Activated CD4-positive, alpha-beta T cell treated with anti-CD3 and anti-CD28 coated beads, Interleukin-2, amount 10 ng/mL, durations not matched to agents 7 days and 5 days (primary cell): ENCODE measurements around the gene SFTA2. TPM values are rescaled to one million over a fixed set of nuclear protein-coding genes. Genes with fewer than 3 reads are reported as not detected.
A peak's percentile ranks its signal among the peaks of the same experiment; 100 is the strongest.
"Not testable (repeated sequence)": the region's sequence is repeated elsewhere in the genome, so short reads cannot be mapped to it uniquely, and the experiment has no call there.

Experiments used
- CTCF ChIA-PET: fragments of 350-600 bp; sonication (Branson Sonifier 250); formaldehyde crosslinking; loops from one replicate; lab custom pipeline; 2021; ENCODE audit warnings: antibody characterized with exemption; lab: Charles Lee
- POLR2A ChIA-PET: fragments of 350-600 bp; sonication (Branson Sonifier 250); formaldehyde crosslinking; loops from one replicate; lab custom pipeline; 2021; ENCODE audit warnings: antibody characterized with exemption; lab: Charles Lee
- DNase-seq: peaks from one replicate; pipeline ENCODE4 v3.0.0-alpha.2; 2020
- H3K27ac Mint-ChIP-seq: one replicate; pipeline ENCODE4 v1.8.0; 2021; ENCODE audit warnings: mild to moderate bottlenecking, moderate library complexity, mixed read lengths
- H3K27me3 Mint-ChIP-seq: one replicate; pipeline ENCODE4 v1.8.0; 2021; ENCODE audit warnings: mixed read lengths
- H3K36me3 Mint-ChIP-seq: one replicate; pipeline ENCODE4 v1.8.0; 2021; ENCODE audit warnings: low read depth, mixed read lengths
- H3K4me1 Mint-ChIP-seq: one replicate; pipeline ENCODE4 v1.8.0; 2021; ENCODE audit warnings: mixed read lengths
- H3K4me3 Mint-ChIP-seq: one replicate; pipeline ENCODE4 v1.8.0; 2021; ENCODE audit warnings: mild to moderate bottlenecking, moderate library complexity, mixed read lengths
- H3K9me3 Mint-ChIP-seq: one replicate; pipeline ENCODE4 v1.8.0; 2021; ENCODE audit warnings: mixed read lengths
- total RNA-seq, 2 experiments: library from RNA; stranded (reverse); gene quantifications; one replicate each; pipeline ENCODE4 v1.2.3, GENCODE V29; 2021

The SFTA2 gene
- total RNA-seq, 2 experiments from 2014 or later, result not detected

GRCh38 chr6:30903236-30903635 lies 28.7 kb downstream of the SFTA2 start:
- Mint-ChIP-seq H3K27ac (no peak overlapping the region), H3K9me3 (no peaks in the 10 kb centered on the region), H3K27me3 (no peaks in the 10 kb centered on the region), H3K36me3 (no peaks in the 10 kb centered on the region), H3K4me1 (peaks cover 19% of the 10 kb centered on the region), H3K4me3 (no peak overlapping the region)
- ChIA-PET POLR2A (no interaction called here), CTCF (interaction anchor here (1.0 to 2.8 kb wide), 3 partner anchors 11 to 177 kb away, joined by 3 to 14 read pairs (median 3); partner anchors contain the start of gene VARS2)
- DNase-seq, result no peak

DNA sequence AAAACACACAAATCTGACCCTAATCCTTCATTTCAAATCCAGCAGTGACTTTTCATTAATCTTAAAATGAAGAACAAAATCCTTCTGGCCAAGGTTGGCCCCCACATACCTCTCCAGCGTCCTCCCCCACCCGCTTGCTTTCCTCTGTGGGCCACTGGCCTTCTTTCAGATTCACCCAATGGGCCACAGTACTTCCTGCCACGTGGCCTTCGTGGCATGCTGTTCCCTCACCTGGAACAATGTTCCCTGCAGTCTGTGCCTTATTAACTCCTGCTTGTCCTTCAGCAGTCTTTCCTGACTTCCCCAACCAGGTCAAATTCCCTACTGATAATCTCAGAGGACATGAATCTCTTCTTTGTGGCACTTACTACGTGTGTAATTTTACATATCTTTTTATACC lies 29.3 kb downstream of the SFTA2 start:
- no peak for DNase-seq
- Mint-ChIP-seq H3K36me3 (no peaks in the 10 kb centered on the region), H3K4me3 (no peak overlapping the region), H3K4me1 (peaks cover 14% of the 10 kb centered on the region), H3K27me3 (no peaks in the 10 kb centered on the region), H3K9me3 (no peaks in the 10 kb centered on the region), H3K27ac (no peak overlapping the region)
- ChIA-PET POLR2A (no interaction called here), CTCF (no interaction called here)

GRCh38 chr6:30902196-30902595 lies 29.8 kb downstream of the SFTA2 start:
- H3K36me3 Mint-ChIP-seq, H3K27me3 Mint-ChIP-seq, CTCF ChIA-PET, POLR2A ChIA-PET, H3K4me3 Mint-ChIP-seq, DNase-seq, H3K27ac Mint-ChIP-seq, H3K9me3 Mint-ChIP-seq: not testable (repeated sequence)
- peaks cover 12% of the 10 kb centered on the region for H3K4me1 Mint-ChIP-seq

- Mint-ChIP-seq H3K27me3 (no peaks in the 10 kb centered on the region), H3K36me3 (no peaks in the 10 kb centered on the region), H3K9me3 (no peaks in the 10 kb centered on the region), H3K4me1 (peaks cover 9% of the 10 kb centered on the region), H3K4me3 (no peak overlapping the region), H3K27ac (no peak overlapping the region)
- DNase-seq, result no peak
- ChIA-PET POLR2A (no interaction called here), CTCF (interaction anchor here (0.6 to 0.8 kb wide), 2 partner anchors 186 to 304 kb away, joined by 3 read pairs; no protein-coding TSS in a partner anchor)
These were observed 30.5 kb downstream of the SFTA2 start for GRCh38 chr6:30901436-30901835.

DNA sequence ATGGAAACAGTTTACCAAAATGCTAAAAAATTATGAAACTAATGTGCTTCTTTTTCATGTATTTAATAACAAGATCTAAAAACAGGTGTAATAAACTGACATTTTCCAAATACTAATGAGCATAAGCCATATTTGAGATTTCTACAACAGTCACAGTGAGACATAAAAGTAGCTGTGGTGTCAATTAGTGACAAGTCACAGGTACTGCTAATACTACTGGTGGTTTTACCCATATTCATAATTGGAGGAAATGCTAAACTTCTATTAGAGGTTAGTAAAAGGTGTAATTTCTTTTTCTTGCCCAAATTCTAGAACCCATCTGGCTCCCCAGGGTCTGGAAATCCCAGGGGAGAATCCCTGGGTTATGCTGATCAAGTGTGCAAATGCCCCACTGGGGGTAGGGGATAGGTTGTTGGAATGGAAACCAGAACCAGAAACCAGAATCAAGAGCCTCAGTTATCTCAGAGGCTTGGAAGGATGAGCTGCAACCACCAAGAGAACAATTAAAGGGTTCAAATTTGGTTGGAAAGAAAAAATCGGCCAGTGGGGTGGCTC lies 31.0 kb downstream of the SFTA2 start:
- ChIA-PET POLR2A (no interaction called here), CTCF (interaction anchor here (0.8 kb wide), 1 partner anchor 186 kb away, joined by 3 read pairs; no protein-coding TSS in a partner anchor)
- H3K4me1 Mint-ChIP-seq, result peaks cover 9% of the 10 kb centered on the region
- H3K27ac Mint-ChIP-seq, result peak overlapping the region; percentile 25
- H3K9me3 Mint-ChIP-seq, result no peaks in the 10 kb centered on the region
- DNase-seq, result no peak
- H3K4me3 Mint-ChIP-seq, result no peak overlapping the region
- H3K27me3 Mint-ChIP-seq, result no peaks in the 10 kb centered on the region
- no peaks in the 10 kb centered on the region for H3K36me3 Mint-ChIP-seq

- H3K27ac Mint-ChIP-seq, result no peak overlapping the region
- no peak overlapping the region for H3K4me3 Mint-ChIP-seq
- POLR2A ChIA-PET, result no interaction called here
- CTCF ChIA-PET, result interaction anchor here (2.0 kb wide), 1 partner anchor 9 kb away, joined by 5 read pairs; no protein-coding TSS in a partner anchor
- no peak for DNase-seq
- H3K27me3 Mint-ChIP-seq, result no peaks in the 10 kb centered on the region
- H3K36me3 Mint-ChIP-seq, result no peaks in the 10 kb centered on the region
- H3K9me3 Mint-ChIP-seq, result no peaks in the 10 kb centered on the region
- H3K4me1 Mint-ChIP-seq, result peaks cover 9% of the 10 kb centered on the region
These were observed 33.1 kb downstream of the SFTA2 start for GRCh38 chr6:30898750-30899360.

DNA sequence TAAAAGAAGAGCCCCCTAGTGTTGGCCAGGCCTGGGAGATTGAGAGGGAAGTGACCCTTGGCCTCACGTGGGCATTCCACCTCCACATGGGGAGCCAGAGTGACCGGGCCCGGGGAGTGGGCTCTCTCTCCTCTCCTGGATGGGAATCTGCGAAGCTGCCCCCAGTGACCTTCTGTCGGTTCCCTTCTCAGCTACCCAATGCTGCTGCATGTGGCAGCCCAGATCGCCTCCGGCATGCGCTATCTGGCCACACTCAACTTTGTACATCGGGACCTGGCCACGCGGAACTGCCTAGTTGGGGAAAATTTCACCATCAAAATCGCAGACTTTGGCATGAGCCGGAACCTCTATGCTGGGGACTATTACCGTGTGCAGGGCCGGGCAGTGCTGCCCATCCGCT lies 34.1 kb downstream of the SFTA2 start:
- no peaks in the 10 kb centered on the region for H3K9me3 Mint-ChIP-seq
- H3K27ac Mint-ChIP-seq, result no peak overlapping the region
- H3K4me3 Mint-ChIP-seq, result no peak overlapping the region
- ChIA-PET POLR2A (no interaction called here), CTCF (no interaction called here)
- H3K4me1 Mint-ChIP-seq, result peaks cover 7% of the 10 kb centered on the region
- H3K27me3 Mint-ChIP-seq, result no peaks in the 10 kb centered on the region
- no peak for DNase-seq
- H3K36me3 Mint-ChIP-seq, result no peaks in the 10 kb centered on the region

DNA sequence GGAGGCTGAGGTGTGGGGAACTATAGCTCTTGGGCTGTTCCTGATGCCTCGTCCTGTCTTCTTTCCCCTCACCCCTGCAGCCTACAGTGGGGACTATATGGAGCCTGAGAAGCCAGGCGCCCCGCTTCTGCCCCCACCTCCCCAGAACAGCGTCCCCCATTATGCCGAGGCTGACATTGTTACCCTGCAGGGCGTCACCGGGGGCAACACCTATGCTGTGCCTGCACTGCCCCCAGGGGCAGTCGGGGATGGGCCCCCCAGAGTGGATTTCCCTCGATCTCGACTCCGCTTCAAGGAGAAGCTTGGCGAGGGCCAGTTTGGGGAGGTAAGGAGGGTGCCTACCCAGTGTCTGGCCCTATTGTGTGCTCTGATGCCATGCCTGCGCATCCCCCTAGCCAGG lies 35.4 kb downstream of the SFTA2 start:
- DNase-seq, result no peak
- H3K36me3 Mint-ChIP-seq, result no peaks in the 10 kb centered on the region
- no peak overlapping the region for H3K4me3 Mint-ChIP-seq
- H3K9me3 Mint-ChIP-seq, result no peaks in the 10 kb centered on the region
- H3K4me1 Mint-ChIP-seq, result no peaks in the 10 kb centered on the region
- ChIA-PET CTCF (interaction anchor here (0.7 to 1.8 kb wide), 3 partner anchors 10 to 17 kb away, joined by 6 to 9 read pairs (median 7); partner anchors contain the start of genes DDR1 and VARS2), POLR2A (no interaction called here)
- H3K27ac Mint-ChIP-seq, result no peak overlapping the region
- no peaks in the 10 kb centered on the region for H3K27me3 Mint-ChIP-seq

GRCh38 chr6:30895343-30895742 lies 36.6 kb downstream of the SFTA2 start:
- Mint-ChIP-seq H3K4me3 (no peak overlapping the region), H3K27me3 (no peaks in the 10 kb centered on the region), H3K4me1 (no peaks in the 10 kb centered on the region), H3K36me3 (no peaks in the 10 kb centered on the region), H3K27ac (no peak overlapping the region), H3K9me3 (no peaks in the 10 kb centered on the region)
- CTCF ChIA-PET, result interaction anchor here (1.7 to 1.8 kb wide), 2 partner anchors 12 to 18 kb away, joined by 7 to 9 read pairs; partner anchors contain the start of genes DDR1 and VARS2
- no peak for DNase-seq
- POLR2A ChIA-PET, result no interaction called here

DNA sequence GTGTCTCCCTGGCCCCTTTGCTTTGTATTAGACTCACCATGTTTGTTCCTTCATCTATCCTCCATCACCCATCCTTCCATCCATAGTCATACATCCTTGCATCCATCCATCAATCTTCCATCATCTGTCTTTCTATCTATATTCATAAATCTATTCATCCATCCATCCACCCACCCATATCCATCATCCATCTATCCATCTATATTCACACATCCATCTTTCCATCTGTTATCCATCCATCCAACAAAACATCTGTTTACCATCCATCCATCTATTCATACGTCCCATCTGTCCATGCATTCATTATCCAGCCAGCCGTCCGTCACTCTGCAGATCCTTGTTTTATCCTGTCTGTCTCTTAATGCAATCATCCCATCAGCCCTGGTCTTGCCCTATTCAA lies 37.0 kb downstream of the SFTA2 start:
- no peaks in the 10 kb centered on the region for H3K4me1 Mint-ChIP-seq
- H3K36me3 Mint-ChIP-seq, result no peaks in the 10 kb centered on the region
- H3K9me3 Mint-ChIP-seq, result no peaks in the 10 kb centered on the region
- no peak for DNase-seq
- H3K27ac Mint-ChIP-seq, result no peak overlapping the region
- no peak overlapping the region for H3K4me3 Mint-ChIP-seq
- ChIA-PET POLR2A (no interaction called here), CTCF (interaction anchor here (1.7 to 1.8 kb wide), 2 partner anchors 12 to 18 kb away, joined by 7 to 9 read pairs; partner anchors contain the start of genes DDR1 and VARS2)
- no peaks in the 10 kb centered on the region for H3K27me3 Mint-ChIP-seq

DNA sequence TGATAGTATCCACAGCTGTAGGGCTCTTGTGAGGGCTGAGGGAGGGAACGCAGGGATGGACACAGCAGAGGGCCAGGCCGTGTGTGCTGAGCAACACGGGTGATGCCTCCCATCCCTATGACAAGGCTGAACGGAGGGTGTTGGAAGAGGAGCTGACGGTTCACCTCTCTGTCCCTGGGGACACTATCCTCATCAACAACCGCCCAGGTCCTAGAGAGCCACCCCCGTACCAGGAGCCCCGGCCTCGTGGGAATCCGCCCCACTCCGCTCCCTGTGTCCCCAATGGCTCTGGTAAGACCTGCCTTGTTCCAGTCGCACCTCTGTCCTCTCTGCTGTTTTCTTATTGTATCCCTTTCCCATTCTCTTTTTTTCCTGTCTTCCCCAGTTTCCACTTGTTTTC lies 37.6 kb downstream of the SFTA2 start:
- no peaks in the 10 kb centered on the region for H3K27me3 Mint-ChIP-seq
- POLR2A ChIA-PET, result no interaction called here
- H3K36me3 Mint-ChIP-seq, result no peaks in the 10 kb centered on the region
- no peaks in the 10 kb centered on the region for H3K9me3 Mint-ChIP-seq
- no peak overlapping the region for H3K27ac Mint-ChIP-seq
- CTCF ChIA-PET, result no interaction called here
- no peak for DNase-seq
- no peaks in the 10 kb centered on the region for H3K4me1 Mint-ChIP-seq
- no peak overlapping the region for H3K4me3 Mint-ChIP-seq

- no peak for DNase-seq
- Mint-ChIP-seq H3K36me3 (no peaks in the 10 kb centered on the region), H3K27ac (no peak overlapping the region), H3K27me3 (no peaks in the 10 kb centered on the region), H3K9me3 (no peaks in the 10 kb centered on the region), H3K4me1 (no peaks in the 10 kb centered on the region), H3K4me3 (no peak overlapping the region)
- POLR2A ChIA-PET, result no interaction called here
- CTCF ChIA-PET, result no interaction called here
These were observed 38.3 kb downstream of the SFTA2 start for GRCh38 chr6:30893666-30894065.

- CTCF ChIA-PET, result no interaction called here
These were observed 38.9 kb downstream of the SFTA2 start for GRCh38 chr6:30893001-30893591.

More at GRCh38 chr6:30893001-30893591, 38.9 kb downstream of the SFTA2 start:
- Mint-ChIP-seq H3K4me1 (no peaks in the 10 kb centered on the region), H3K4me3 (no peak overlapping the region), H3K27ac (peak overlapping the region; percentile 1), H3K9me3 (no peaks in the 10 kb centered on the region), H3K27me3 (no peaks in the 10 kb centered on the region), H3K36me3 (no peaks in the 10 kb centered on the region)
- no peak for DNase-seq
- POLR2A ChIA-PET, result no interaction called here
